ENCODE results near the gene LEMD2.

GRCh38 chr6:33828764-33829731 lies 40.1 kb upstream of the LEMD2 start:
- TF ChIP-seq, protein P1, sequence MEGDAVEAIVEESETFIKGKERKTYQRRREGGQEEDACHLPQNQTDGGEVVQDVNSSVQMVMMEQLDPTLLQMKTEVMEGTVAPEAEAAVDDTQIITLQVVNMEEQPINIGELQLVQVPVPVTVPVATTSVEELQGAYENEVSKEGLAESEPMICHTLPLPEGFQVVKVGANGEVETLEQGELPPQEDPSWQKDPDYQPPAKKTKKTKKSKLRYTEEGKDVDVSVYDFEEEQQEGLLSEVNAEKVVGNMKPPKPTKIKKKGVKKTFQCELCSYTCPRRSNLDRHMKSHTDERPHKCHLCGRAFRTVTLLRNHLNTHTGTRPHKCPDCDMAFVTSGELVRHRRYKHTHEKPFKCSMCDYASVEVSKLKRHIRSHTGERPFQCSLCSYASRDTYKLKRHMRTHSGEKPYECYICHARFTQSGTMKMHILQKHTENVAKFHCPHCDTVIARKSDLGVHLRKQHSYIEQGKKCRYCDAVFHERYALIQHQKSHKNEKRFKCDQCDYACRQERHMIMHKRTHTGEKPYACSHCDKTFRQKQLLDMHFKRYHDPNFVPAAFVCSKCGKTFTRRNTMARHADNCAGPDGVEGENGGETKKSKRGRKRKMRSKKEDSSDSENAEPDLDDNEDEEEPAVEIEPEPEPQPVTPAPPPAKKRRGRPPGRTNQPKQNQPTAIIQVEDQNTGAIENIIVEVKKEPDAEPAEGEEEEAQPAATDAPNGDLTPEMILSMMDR (IDR thresholded peaks at IDR 0.05): no peak
- TF ChIP-seq POLR2AphosphoS5 (IDR thresholded peaks at IDR 0.05): no peak
